Measurements from ENCODE around the gene TRAPPC14. TPM values are rescaled to one million over a fixed set of nuclear protein-coding genes. Genes with fewer than 3 reads are reported as not detected.

TRAPPC14 gene
- total RNA-seq, 2 experiments from 2014 or later = 15.7 to 17.4 TPM

DNA sequence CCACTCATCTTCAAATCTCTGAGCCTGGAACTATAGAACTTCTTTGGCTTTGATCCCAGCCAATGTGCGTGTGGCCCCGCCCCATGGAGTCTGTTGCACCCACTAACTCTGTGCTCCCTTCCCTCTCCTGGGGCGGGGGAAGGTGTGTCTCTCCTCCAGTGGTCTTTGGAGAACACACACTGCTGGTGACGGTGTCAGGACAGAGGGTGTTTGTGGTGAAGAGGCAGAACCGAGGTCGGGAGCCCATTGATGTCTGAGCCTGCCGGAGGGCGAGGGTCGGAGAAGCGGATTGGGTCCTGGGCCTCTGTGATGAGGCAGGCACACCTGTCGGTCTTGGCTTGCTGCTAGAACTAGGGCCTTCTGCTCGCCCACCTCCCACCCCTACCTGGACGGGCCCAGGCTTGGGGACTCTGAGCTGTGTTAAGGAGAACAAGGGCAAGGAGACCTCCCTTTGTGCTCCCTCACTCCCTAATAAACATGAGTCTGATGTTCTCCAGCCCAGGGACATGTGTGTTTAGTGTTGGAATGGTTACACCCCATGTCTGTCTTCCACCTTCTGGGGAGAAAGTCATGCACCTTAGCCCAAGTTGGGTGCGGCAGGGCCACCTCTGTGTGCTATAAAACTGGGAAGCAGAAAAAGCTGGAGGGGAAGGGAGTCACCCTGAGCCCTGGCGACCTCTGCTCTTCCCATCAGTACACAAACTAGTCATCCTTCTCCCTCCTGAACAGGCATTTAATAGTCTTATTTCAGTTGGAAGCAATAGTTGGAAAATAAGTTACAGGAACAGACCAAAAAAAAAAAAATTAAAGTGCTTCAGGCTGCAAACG lies 4.6 kb downstream of the TRAPPC14 start:
- intact Hi-C loops (cut with micrococcal nuclease) = no loop called here
- TF ChIP-seq, protein P1, sequence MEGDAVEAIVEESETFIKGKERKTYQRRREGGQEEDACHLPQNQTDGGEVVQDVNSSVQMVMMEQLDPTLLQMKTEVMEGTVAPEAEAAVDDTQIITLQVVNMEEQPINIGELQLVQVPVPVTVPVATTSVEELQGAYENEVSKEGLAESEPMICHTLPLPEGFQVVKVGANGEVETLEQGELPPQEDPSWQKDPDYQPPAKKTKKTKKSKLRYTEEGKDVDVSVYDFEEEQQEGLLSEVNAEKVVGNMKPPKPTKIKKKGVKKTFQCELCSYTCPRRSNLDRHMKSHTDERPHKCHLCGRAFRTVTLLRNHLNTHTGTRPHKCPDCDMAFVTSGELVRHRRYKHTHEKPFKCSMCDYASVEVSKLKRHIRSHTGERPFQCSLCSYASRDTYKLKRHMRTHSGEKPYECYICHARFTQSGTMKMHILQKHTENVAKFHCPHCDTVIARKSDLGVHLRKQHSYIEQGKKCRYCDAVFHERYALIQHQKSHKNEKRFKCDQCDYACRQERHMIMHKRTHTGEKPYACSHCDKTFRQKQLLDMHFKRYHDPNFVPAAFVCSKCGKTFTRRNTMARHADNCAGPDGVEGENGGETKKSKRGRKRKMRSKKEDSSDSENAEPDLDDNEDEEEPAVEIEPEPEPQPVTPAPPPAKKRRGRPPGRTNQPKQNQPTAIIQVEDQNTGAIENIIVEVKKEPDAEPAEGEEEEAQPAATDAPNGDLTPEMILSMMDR (IDR thresholded peaks at IDR 0.05) = no peak
- ChIA-PET POLR2A (interaction anchor here (0.6 kb wide), 1 partner anchor 688 kb away, joined by 4 read pairs; no protein-coding TSS in a partner anchor), CTCF (interaction anchor here (1.4 to 1.6 kb wide), 2 partner anchors 21 to 23 kb away, joined by 5 to 6 read pairs; no protein-coding TSS in a partner anchor)
- Mint-ChIP-seq H3K27me3 (no peaks in the 10 kb centered on the region), H3K36me3 (ENCODE audit: low read depth) (peaks cover 36% of the 10 kb centered on the region), H3K4me3 (no peak overlapping the region), H3K9me3 (no peaks in the 10 kb centered on the region), H3K4me1 (ENCODE audit: low read depth) (peaks cover 43% of the 10 kb centered on the region), H3K27ac (peak overlapping the region; percentile 42)
- ATAC-seq (no peak), DNase-seq (no peak)

DNA sequence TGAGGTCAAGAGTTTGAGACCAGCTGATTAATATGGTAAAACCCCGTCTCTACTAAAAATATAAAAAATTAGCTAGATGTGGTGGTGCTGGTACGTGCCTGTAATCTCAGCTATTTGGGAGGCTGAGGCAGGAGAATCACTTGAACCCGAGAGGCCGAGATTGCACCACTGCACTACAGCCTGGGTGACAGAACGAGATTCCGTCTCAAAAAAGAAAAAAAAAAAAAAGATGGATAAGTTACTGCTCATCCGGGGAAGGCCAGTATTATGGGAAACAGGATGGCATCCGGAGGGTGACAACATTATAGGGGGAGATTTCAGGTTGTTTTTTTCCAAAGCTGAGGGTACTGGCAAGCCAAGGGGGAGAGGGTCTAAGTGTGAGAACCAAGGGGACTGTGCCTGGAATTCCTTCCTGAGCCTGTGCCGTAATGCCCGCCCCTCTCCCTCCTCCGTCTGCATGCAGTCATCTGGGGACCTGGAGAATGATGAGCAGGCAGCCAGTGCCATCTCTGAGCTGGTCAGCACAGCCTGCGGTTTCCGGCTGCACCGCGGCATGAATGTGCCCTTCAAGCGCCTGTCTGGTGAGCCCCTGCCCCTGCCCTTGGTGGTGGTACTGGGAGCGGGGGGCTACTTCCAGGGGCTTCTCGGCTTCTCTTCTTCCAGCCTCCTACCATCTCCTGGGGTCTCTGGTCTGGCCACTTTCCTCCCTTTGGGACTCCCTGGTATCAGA lies 5.4 kb downstream of the TRAPPC14 start:
- Mint-ChIP-seq H3K9me3 (no peaks in the 10 kb centered on the region), H3K36me3 (ENCODE audit: low read depth) (peaks cover 39% of the 10 kb centered on the region), H3K27ac (peak overlapping the region; percentile 42), H3K4me3 (no peak overlapping the region), H3K27me3 (no peaks in the 10 kb centered on the region), H3K4me1 (ENCODE audit: low read depth) (peaks cover 46% of the 10 kb centered on the region)
- intact Hi-C loops (cut with micrococcal nuclease) = no loop called here
- TF ChIP-seq, protein P1 (IDR thresholded peaks at IDR 0.05) = no peak
- POLR2A ChIA-PET = interaction anchor here (1.1 kb wide), 1 partner anchor 9 kb away, joined by 3 read pairs; no protein-coding TSS in a partner anchor
- CTCF ChIA-PET = interaction anchor here (0.6 kb wide), 1 partner anchor 21 kb away, joined by 4 read pairs; no protein-coding TSS in a partner anchor
- DNase-seq = no peak
- ATAC-seq = no peak

DNA sequence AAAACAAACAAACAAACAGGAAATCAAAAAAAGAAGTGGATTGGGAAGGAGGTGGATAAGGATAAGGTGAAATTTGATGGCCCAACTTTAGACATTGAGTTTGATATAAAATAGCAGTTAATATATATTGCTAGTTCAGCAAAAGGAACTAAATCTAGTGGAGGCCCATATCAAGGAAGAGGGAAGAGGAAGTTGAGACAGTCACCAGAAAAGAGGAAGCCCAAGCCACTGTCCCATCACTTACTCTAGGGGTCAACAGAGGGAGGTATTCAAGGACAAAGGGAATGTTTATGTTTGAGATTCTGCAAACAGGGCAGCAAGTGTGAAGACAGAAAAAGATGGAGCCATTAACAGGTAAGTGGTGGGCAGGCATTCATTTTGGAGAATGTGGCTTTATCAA lies 6.1 kb downstream of the TRAPPC14 start:
- peaks cover 42% of the 10 kb centered on the region for H3K4me1 Mint-ChIP-seq (ENCODE audit: low read depth)
- H3K27ac Mint-ChIP-seq = peak overlapping the region; percentile 75
- no peak overlapping the region for H3K4me3 Mint-ChIP-seq
- DNase-seq (no peak), ATAC-seq (no peak)
- ChIA-PET CTCF (interaction anchor here (0.6 kb wide), 1 partner anchor 20 kb away, joined by 4 read pairs; no protein-coding TSS in a partner anchor), POLR2A (interaction anchor here (1.1 kb wide), 1 partner anchor 9 kb away, joined by 3 read pairs; no protein-coding TSS in a partner anchor)
- peaks cover 36% of the 10 kb centered on the region for H3K36me3 Mint-ChIP-seq (ENCODE audit: low read depth)
- no peaks in the 10 kb centered on the region for H3K27me3 Mint-ChIP-seq
- H3K9me3 Mint-ChIP-seq = no peaks in the 10 kb centered on the region
- TF ChIP-seq, protein P1 (IDR thresholded peaks at IDR 0.05) = no peak
- intact Hi-C loops (cut with micrococcal nuclease) = no loop called here

DNA sequence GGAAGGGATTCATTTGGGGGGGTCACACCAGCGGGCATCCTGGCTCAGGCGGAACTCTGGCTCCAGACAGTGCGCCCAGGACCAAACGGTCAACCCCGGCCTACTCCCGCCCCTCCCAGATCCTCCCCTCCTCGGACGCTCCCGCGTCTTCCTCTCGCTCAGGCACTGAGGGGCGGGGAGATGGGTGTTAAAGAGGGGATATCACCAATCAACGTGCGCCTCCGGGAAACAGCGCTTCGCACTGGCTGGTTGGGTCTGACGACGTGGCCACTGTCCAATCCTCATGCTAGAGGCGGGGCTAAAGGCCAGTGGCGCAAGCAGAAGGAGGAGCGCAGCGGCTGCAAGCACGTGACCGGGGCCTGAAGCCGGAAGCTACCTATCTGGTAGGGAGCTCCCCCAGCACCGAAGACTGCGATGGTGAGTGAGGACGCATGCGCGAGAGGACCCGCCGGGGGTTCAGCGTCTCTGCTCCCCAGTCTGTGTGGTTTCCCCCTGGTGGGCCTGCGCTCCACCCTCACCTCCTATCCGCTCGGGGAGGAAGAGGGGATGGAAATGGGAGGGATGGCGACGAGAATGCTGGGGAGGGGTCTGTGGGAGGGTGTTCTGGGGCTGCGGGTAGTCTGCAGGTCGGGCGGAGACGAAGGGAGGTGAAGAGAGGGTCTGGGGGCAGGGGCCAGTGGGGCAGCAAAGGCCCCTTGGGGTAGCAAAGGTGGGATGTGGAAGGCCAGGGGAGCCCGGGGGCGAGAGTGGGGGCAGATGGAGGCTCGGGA lies 9.8 kb downstream of the TRAPPC14 start, which contains the start of gene LAMTOR4:
Gene LAMTOR4, plus strand, starts transcription at position 360 of the 770 bp plus-strand sequence. Its CDS starts 55 bp downstream, at position 415.
- Mint-ChIP-seq H3K27me3 (no peaks in the 10 kb centered on the region), H3K4me1 (ENCODE audit: low read depth) (peaks cover 26% of the 10 kb centered on the region), H3K4me3 (peak within 1 kb of the TSS; percentile 99), H3K36me3 (ENCODE audit: low read depth) (peaks cover 25% of the 10 kb centered on the region), H3K27ac (peak within 1 kb of the TSS; percentile 99), H3K9me3 (no peaks in the 10 kb centered on the region)
- ATAC-seq = peak; percentile 98
- POLR2A ChIA-PET = interaction anchor here (0.6 to 1.7 kb wide), 5 partner anchors 9 to 73 kb away, joined by 3 to 6 read pairs (median 4); no protein-coding TSS in a partner anchor
- CTCF ChIA-PET = interaction anchor here (0.8 to 5.5 kb wide), 9 partner anchors 10 to 258 kb away, joined by 3 to 27 read pairs (median 6); no protein-coding TSS in a partner anchor
- peak; percentile 99 for DNase-seq
- TF ChIP-seq, protein P1 (IDR thresholded peaks at IDR 0.05) = no peak
- intact Hi-C loops (cut with micrococcal nuclease) = loop anchor here (5.0 kb wide), 1 partner anchor 64 kb away; no protein-coding TSS in a partner anchor
